ENCODE data around the gene MPL.

MPL gene

GRCh38 chr1:43382027-43382779 is 44.6 kb downstream of the MPL start:
- no peak overlapping the region for H3K27ac ChIP-seq
- no peak for TF ChIP-seq CTCF (IDR thresholded peaks at IDR 0.05; ENCODE audit: low read depth, low read length, missing control alignments)
- in situ Hi-C loops (cut with HindIII; ENCODE audit: low pct_ligation_motif_present, low sequenced_read_pairs) = no loop called here
- no peak for DNase-seq
- no peak overlapping the region for H3K4me3 ChIP-seq (ENCODE audit: low read depth, low read length)
- H3K27me3 ChIP-seq (replicated peaks) = no peaks in the 10 kb centered on the region
- H3K36me3 ChIP-seq (replicated peaks) = peaks cover 52% of the 10 kb centered on the region

GRCh38 chr1:43383449-43383848 is 45.8 kb downstream of the MPL start:
- DNase-seq = no peak
- in situ Hi-C loops (cut with HindIII; ENCODE audit: low pct_ligation_motif_present, low sequenced_read_pairs) = no loop called here
- no peaks in the 10 kb centered on the region for H3K27me3 ChIP-seq (replicated peaks)
- H3K27ac ChIP-seq = no peak overlapping the region
- peaks cover 52% of the 10 kb centered on the region for H3K36me3 ChIP-seq (replicated peaks)
- TF ChIP-seq CTCF (IDR thresholded peaks at IDR 0.05; ENCODE audit: low read depth, low read length, missing control alignments) = peak; percentile 7
- no peak overlapping the region for H3K4me3 ChIP-seq (ENCODE audit: low read depth, low read length)

GRCh38 chr1:43386676-43387075 is 49.1 kb downstream of the MPL start:
- TF ChIP-seq CTCF (IDR thresholded peaks at IDR 0.05; ENCODE audit: low read depth, low read length, missing control alignments) = no peak

GRCh38 chr1:43387976-43388599 is 50.5 kb downstream of the MPL start:
- no peak for TF ChIP-seq CTCF (IDR thresholded peaks at IDR 0.05; ENCODE audit: low read depth, low read length, missing control alignments)
- no peaks in the 10 kb centered on the region for H3K27me3 ChIP-seq (replicated peaks)
- H3K36me3 ChIP-seq (replicated peaks) = peaks cover 41% of the 10 kb centered on the region
- DNase-seq = peak; percentile 16
- in situ Hi-C loops (cut with HindIII; ENCODE audit: low pct_ligation_motif_present, low sequenced_read_pairs) = no loop called here
- peak overlapping the region; percentile 97 for H3K4me3 ChIP-seq (ENCODE audit: low read depth, low read length)
- no peak overlapping the region for H3K27ac ChIP-seq

More at GRCh38 chr1:43386676-43387075, 49.1 kb downstream of the MPL start:
- H3K36me3 ChIP-seq (replicated peaks) = peaks cover 52% of the 10 kb centered on the region
- DNase-seq = no peak
- no peak overlapping the region for H3K27ac ChIP-seq
- H3K27me3 ChIP-seq (replicated peaks) = no peaks in the 10 kb centered on the region
- in situ Hi-C loops (cut with HindIII; ENCODE audit: low pct_ligation_motif_present, low sequenced_read_pairs) = no loop called here
- H3K4me3 ChIP-seq (ENCODE audit: low read depth, low read length) = no peak overlapping the region

- Histone ChIP-seq H3K27ac (no peak overlapping the region), H3K4me3 (ENCODE audit: low read depth, low read length) (peak overlapping the region; percentile 97), H3K36me3 (replicated peaks) (peaks cover 36% of the 10 kb centered on the region), H3K27me3 (replicated peaks) (no peaks in the 10 kb centered on the region)
- in situ Hi-C loops (cut with HindIII; ENCODE audit: low pct_ligation_motif_present, low sequenced_read_pairs) = no loop called here
- DNase-seq = no peak
- TF ChIP-seq CTCF (IDR thresholded peaks at IDR 0.05; ENCODE audit: low read depth, low read length, missing control alignments) = no peak
Measured at GRCh38 chr1:43388613-43389012, 51.0 kb downstream of the MPL start.

Measured in brain microvascular endothelial cell (primary cell).